Stimulated activated CD8-positive, alpha-beta memory T cell treated with anti-CD3 and anti-CD28 coated beads, Interleukin-7, amount 100 ng/mL, for 1 hour (primary cell): ENCODE data around the gene ARTN.

Source experiments
- DNase-seq, 2 donors: peaks; one replicate each; pipeline ENCODE4 v3.0.0-alpha.2; 2020; ENCODE audit warnings: low read depth in 2 of 2

ARTN gene

DNA sequence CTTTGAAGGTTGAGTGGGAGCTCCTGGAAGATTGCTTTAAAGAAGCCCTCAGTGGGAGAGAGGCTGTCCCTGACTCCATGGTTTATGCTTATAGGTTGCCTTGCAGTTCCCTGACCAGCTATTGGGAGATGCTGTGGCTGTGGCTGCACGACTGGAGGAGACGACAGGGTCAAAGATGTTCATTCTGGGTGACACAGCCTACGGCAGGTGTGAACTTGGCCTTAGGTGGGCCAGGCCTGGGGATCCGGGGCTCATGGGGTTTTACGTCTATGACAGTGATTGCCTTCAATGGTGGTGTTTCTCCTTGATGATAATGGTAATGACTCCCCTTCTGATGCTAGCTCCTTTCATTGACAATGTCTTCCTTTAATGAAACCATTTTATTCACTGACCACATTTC is 36.9 kb downstream of the ARTN start:
- DNase-seq, result no peak

DNA sequence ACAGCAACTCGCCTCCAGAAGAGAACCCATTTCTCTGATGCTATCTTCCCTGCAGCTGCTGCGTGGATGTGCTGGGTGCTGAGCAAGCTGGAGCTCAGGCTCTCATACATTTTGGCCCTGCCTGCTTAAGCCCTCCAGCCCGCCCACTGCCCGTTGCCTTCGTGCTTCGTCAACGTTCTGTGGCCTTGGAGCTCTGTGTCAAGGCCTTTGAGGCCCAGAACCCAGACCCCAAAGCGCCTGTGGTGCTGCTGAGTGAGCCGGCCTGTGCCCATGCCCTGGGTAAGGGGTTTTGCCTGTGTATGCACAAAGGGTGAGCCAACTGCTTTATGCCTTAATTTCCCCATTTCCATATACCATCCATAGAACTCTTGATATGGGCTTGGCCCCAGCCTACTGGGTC is 37.3 kb downstream of the ARTN start:
- DNase-seq, result no peak

DNA sequence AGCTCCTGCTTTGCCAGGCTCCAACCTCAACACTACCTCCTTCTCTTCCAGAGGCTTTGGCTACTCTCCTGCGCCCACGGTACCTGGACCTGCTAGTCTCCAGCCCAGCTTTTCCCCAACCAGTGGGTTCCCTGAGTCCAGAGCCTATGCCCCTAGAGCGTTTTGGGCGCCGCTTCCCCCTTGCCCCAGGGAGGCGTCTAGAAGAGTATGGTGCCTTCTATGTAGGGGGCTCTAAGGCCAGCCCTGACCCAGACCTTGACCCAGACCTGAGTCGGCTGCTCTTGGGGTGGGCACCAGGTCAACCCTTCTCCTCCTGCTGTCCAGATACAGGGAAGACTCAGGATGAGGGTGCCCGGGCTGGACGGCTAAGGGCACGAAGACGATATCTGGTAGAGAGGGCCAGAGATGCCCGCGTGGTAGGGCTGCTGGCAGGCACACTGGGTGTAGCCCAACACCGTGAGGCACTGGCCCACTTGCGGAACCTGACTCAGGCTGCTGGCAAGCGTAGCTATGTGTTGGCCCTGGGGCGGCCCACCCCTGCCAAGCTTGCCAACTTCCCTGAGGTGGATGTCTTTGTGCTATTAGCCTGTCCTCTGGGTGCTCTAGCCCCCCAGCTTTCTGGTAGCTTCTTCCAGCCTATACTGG is 37.9 kb downstream of the ARTN start:
- no peak for DNase-seq

GRCh38 chr1:43973981-43974442 is 40.4 kb downstream of the ARTN start:
- DNase-seq, result no peak

DNA sequence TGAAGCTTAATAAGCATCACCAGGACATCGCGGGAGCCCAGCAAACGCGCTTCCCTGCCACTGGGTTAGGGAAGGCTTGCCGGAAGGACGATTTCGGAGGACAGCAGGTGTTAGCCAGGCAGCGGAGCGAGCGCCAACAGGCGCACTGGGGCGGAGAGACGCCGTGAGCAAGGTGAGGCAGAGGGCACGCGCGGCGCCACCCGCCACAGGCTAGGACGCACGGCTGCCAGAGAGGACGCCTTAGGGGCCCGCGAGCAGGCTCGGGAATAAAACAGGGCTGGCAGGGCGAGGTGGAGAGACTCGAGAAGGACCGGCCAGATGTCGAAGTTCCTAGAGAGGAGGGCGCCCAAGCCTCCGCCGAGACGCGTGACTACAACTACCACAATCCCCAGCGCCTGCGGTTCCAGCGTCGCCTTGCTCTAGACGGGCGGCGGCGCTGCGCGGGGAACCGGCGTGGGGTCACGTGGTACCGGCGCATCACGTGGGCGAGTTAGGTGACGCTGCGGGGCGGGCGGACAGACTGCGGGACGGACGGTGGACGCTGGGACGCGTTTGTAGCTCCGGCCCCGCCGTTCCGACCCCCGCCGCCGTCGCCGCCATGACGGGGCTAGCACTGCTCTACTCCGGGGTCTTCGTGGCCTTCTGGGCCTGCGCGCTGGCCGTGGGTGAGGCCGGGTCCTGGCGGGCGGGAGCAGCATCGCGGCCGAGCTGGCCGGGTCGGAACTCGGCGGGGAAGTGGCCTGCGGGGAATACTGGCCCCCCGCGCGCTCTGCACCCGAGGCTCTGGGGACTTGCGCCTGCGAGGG is 41.0 kb downstream of the ARTN start, which contains the start of gene ATP6V0B:
Gene ATP6V0B, plus strand, starts transcription at position 518 of the 806 bp plus-strand sequence. Its CDS starts 81 bp downstream, at position 599.
- peak; percentile 83 to 90 for DNase-seq

GRCh38 chr1:43975249-43975961 is 41.8 kb downstream of the ARTN start:
- DNase-seq, result no peak

DNA sequence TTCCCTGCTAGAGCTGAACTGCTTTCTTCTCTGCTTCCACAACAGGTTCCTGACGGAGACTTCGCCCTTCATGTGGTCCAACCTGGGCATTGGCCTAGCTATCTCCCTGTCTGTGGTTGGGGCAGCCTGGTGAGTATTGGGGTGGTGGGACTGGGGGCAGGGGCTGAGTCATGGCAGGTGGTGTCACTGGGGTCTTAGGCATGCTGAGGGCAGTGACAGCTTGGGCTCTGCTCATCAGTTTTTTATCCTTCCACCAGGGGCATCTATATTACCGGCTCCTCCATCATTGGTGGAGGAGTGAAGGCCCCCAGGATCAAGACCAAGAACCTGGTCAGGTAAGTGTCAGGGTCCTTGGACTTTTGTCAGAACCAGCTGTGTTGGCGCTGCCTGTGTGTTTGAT is 42.4 kb downstream of the ARTN start:
- no peak for DNase-seq

GRCh38 chr1:43976890-43977289 is 43.3 kb downstream of the ARTN start:
- DNase-seq, result no peak

GRCh38 chr1:43977376-43978263 is 44.0 kb downstream of the ARTN start:
- DNase-seq, result no peak

DNA sequence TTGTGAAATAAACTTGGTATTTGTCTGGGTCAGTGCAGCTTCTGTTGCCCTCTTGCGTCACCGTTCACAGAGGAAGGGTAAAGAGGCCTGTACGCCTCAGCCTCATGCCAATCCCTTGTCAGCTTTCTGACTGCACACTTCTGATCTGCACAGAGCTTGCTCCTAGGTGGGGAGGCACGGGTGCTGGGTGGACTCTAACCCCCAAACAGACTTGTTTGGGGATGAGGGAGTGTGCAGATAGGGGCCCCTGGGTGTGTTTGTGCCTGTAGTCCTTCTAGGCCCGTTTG is 44.6 kb downstream of the ARTN start:
- no peak for DNase-seq

- DNase-seq, result no peak
Measured at GRCh38 chr1:43978551-43979260, 45.1 kb downstream of the ARTN start, which contains the start of gene B4GALT2. TSS of gene B4GALT2 (plus strand) at chr1:43979210. CDS start at chr1:43981161, 1,951 bp downstream.

DNA sequence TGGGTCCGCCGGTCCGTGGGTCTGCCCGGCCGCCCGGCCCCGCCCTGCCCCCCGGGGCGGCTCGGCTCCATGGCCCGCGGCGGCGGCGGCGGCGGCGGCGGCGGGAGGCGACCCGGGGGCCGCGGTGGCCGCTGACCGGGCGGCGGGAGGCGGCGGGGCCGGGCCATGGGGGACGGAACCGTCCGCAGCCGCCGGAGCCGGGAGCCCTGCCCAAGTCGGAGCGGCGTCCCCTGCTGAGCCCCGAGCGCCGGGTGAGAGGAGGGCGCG is 45.6 kb downstream of the ARTN start:
- DNase-seq, result no peak

GRCh38 chr1:43979528-43980254 is 46.1 kb downstream of the ARTN start:
- no peak for DNase-seq

DNA sequence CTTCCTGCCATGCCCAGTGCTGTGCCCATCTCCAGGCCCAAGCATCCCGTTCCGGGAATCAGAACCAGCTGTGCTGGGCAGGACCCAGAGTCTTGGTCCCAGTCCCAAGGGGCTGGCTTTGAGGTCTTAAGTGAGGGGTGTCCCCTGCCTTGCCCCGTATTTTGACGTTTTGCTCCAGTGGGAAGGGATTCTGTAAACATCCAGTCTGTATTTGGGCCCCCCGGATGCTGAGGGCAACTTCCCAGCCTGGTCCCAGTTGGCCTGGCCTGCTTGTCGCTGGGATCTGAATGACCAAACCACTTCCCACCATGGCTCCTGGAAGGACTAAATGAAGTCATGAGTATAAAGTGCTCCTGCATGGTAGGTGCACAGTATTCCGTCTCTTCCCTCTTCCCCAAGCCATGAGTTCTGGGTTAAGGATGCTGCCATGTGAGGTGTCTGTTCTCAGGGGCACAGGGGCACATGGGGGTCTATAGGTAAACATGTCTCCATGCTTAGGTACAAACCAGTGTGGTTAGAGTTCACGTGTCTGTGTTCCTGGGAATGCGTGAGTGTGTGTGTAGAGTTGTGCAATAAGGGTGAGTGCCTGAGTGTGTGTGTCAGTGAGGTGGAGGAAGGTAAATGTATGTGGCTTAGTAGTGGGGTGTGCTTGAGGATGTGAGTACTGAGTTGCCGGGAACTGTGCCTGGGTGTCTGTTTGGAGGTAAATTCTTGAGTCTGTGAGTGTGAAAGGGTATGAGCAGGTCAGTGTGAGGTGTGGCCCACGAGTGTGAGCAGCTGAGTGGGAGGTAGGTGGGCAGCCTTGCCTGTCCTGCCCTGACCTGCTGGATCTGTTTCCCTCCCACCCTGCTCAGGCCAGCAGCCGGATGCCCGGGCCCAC is 46.9 kb downstream of the ARTN start:
- DNase-seq, result no peak

- DNase-seq, result no peak
Measured at GRCh38 chr1:43981135-43981491, 47.5 kb downstream of the ARTN start.

- DNase-seq, result no peak
Measured at GRCh38 chr1:43981636-43982035, 48.0 kb downstream of the ARTN start.

DNA sequence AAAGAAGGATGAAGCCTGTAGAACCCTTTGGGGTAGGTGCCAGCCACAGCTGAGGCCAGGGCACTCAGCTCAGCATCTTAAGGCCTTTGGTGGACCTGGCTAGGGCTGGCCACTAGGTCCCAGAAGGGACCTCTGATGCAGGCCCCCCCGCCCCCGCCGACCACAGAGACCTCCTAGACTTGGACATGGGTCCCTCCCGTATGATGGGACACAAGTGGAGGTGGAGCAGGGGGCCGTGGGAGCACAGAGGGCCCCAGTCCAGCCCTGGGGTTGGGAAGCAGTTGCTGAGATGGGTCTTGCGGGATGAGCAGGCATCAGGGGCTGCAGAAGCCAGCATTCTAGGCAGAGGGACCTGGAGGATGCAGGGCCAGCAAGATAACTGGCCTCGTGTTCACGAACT is 48.6 kb downstream of the ARTN start:
- DNase-seq, result no peak

DNA sequence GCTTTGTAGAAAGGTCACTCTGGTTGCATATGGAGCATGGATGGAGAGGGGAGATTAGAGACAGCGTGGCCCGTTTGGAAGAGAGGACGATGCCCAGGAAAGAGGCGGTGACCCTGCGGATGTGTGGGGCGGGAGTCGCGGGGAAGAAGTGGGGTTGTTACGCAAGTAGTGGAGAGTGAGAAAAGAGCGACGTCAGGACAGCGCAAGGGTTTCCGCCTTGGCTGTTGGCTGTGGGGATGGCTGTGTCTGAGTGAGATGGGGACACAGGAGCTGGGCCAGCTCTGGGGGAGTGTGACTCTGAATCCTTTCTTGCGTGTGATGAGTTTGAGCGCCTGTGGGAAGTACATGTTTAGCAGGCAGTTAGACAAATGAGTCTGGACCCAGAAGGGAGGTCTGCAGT is 49.2 kb downstream of the ARTN start:
- no peak for DNase-seq

GRCh38 chr1:43983253-43983899 is 49.8 kb downstream of the ARTN start:
- DNase-seq, result no peak
